NCI-H69 (cell line): ENCODE measurements around the gene ASPG.

ENCODE experiments used
- DNase-seq: peaks from one replicate; lab custom pipeline; 2025; lab: John Stamatoyannopoulos, UW

The ASPG gene

DNA sequence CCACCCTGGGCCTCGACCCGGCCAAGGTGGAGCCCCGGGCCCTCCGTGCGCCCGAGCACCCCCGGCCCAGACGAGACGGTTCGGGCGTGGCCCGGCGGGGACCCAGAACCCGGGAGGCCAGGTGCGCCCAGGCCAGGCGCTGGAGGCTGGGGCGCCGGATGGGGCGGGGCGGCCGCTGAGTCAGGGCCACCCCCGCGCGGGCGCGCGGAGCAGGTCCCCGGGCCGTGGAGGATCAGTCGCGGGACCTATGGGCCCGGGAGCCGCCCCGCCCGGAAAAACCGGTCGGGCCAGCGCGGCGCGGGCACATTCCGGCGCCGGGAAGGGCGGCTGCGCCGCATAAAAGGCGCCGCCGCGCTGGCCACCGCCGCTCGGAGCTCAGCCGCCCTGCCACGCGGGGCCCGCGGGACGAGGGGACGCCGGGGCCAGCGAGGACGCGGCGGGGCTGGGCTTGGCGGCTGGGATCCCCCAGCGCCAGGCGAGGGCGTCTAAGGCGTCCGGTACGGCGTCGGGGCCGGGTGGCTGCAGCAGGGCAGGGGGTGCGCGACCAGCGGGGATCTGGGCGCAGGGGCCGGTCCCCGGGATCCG lies 31.3 kb downstream of the ASPG start:
- DNase-seq: no peak

DNA sequence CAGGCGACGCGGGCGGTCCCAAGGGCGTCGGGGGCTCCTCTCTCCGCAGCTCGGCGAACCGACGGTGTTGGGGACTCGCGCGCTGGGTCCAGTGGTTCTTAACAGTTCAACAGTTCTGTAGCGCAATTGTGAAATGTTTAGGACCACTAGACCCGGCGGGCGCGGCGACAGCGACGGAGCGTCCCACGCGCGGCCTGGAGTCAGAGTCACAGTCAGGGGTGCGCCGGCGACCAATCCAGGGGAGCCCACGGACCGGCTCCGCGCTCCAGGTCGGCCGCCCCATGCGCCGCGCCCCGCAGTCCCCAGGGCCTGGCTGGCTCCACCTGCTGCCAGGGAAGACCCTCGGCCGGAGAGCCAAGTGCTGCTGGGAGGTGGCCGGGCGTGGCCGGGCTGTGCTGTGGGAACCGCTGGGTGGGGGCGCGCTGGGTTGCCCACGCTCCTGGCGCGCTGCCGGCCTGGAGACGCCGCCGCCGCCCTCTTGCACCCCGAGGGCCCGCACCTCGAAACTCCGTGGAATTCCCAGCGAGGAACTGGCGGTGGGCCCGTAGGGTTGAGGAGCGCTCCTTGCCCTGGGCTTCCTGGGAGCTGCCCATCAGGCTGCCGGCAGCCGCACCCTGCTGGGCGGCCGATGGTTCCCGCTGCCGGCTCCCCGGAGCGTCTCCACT lies 32.0 kb downstream of the ASPG start:
- DNase-seq: no peak

DNA sequence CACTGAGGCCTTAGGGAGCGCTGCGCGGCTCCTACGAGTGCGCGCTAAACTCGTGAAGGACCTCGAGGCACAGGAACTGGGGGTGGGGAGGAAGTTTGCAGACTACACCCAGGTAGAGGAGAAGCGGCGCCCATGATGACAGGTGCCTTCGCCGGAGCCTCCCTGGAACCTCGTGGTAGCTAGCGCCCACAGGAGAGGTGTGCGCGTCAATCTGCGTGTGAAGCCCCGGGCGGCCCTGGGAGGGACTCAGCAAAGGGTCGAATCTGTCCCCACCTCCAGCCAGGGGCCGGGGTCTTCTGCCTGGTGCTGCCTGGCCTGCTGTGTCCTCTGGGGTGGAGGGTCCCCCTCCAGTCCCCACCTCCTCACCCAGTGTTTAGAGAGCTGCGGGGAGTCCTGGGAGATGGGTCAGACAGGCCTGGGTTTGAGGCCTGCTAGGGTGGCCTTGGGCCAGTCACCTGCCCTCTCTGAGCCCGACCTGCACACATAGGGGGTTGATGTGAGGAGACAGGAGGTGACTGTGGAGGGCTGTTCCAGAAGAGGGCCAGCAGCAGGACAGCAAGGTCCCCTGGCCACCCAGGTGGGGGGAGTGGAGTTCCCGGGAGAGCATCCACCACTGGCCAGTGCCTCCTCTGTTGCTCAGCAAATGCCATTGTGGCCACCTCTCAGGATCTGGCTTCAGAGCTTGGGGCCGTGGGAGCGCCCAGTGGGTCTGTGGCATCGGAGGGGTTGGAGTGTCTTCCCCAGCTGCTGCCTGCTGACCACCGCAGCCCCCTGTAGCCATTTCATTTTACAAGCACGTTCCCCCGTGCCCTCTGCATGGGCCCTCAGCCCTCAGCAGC lies 32.7 kb downstream of the ASPG start:
- DNase-seq: no peak

DNA sequence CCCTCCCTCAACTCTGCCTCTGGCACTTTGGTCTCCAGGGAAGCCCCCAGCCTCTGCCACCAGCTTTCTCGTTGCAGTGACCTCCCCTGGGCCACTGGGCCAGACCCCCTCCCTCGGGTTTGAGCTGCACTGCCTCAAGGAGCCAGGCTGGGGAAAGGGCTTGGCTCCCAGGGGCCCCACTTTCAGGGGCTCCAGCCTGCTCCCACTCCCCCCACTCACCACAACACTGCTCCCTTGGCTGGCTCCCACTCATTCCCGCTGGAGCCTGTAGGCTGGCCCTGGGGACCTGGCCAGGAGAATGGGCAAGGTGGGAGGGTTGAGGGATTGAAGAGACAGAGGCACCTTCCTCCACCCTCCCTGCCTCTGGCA lies 33.6 kb downstream of the ASPG start:
- no peak for DNase-seq

DNA sequence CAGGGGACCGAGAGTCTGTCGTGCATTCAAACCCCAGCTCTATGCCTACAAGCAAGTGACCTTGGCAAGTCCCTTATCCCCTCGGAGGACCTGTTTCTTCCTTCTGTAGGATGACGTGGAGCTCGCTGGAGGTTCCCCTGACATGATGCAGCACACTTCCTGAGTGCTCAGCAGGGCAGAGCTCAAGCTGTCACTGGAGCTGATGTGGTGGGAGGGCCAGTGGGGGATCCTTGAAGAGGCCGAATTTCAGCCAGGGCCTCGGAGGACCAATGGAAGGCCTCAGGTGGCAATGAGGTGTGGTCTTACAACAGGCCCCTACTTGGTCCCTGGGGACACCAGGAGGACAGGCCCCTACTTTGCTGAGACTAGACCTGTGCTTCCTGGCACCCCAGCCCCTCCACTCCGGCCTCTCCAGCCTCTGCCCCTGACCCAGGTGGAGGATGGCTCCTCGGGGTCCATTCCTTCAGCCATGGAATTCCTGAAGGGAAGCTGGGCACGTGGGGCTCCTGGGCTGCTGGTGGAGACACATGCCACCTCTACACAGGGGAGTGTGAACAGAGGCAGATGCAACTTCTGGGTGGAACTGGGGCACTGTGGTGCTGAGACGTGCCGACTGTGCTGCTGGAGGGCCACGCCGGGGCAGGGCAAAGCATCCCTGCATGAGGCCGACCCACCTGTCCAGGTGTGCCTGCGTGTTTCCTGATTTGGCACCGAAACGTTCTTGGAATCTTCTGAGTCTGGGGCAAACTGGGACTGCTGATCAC lies 34.2 kb downstream of the ASPG start:
- DNase-seq: no peak

DNA sequence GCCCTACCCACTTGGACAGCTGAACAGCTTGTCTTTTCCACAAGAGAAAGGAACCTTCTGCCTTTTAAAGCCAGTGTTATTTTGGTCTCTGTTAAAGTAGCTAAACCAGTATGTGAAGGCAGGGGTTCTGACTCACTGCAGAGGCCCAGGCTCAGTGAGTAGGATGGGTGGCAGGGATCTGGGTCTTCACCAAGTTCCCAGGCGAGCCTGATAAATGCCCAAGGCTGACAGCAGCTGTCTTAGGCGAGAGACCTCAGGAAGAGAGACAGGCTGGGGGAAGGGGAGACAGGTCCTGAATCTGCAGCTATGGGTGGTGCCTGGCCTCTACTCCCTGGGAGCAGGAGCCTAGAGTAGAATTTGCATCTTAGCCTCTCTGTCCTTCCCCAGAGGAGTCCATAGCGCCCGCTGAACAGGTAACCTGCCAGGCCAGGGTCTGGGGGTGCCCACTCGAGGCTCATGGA lies 34.8 kb downstream of the ASPG start:
- DNase-seq: no peak

GRCh38 chr14:104121142-104121541 lies 35.6 kb downstream of the ASPG start:
- DNase-seq: no peak

- DNase-seq: no peak
Observed at GRCh38 chr14:104123879-104124278, 38.4 kb downstream of the ASPG start.

DNA sequence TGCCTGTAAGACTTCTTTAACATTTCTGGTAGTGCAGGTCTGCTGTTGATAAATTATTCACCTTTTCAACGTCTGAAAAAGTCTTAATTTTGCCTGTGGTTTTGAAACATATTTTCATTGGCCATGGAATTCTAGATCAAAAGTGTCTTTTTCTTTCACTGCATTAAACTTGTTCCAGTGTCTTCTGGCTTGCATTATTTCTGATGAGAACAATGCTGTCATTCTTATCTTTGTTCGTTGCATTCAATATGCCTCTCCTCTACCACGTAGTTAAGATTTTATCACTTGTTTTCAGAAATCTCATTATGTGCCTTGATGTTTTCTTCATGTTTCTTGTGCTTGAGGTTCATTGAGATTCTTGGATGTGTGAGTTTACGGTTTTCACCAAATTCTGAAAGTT lies 39.5 kb downstream of the ASPG start:
- no peak for DNase-seq

DNA sequence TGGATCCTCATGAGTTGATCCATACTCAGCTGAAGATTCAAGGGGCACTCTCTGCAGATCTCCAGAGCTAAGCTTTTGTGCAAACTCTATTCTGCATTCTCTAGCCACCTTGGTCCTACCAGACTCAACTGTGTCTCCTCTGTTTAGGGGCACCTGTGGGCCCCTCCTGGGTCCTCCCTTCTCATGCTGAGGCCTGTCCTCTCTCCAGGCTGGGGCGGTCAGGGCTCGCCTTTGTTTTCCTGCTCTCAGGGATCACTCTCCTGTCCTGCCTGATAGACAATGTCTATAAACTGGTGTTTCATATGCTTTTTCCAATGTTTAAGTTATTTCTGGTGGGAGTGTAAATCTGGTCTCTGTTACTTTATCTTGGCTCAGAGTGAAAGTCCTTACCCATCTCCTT lies 41.3 kb downstream of the ASPG start:
- no peak for DNase-seq

DNA sequence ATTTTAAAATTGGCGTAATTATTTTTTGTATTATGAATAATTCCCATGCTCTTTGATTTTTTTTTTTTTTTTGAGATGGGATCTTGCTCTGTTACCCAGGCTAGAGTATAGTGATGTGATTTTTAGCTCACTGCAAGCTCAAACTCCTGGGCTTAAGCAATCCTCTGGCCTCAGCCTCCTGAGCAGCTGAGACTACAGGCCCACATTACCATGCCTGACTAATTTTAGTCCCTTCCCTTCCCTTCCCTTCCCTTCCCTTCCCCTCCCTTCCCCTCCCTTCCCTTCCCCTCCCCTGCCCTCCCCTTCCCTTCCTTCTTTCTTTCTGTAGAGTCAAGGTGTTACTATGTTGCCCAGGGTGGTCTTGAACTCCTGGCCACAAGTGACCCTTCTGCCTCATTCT lies 43.5 kb downstream of the ASPG start:
- DNase-seq: no peak

DNA sequence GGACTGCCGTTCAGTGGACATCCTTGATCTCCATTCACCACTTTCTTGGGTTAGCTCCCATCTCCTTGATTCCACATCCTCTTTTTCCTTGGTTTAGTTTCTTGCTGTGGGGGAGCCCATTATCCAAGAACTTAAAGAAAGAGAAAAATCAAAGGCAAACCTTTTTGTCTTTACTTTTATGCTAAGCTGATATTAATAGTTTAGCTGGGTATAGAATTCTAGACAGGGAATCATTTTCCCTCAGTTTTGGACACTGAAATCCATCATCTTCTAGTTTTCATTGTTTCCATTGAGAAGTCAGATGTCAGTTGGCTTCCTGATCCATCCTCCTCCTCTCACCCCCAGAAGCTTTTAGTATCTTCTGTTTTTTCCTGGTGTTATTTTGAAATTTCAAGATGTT lies 44.1 kb downstream of the ASPG start:
- no peak for DNase-seq

GRCh38 chr14:104130974-104131651 lies 45.6 kb downstream of the ASPG start:
- peak; percentile 83 for DNase-seq

GRCh38 chr14:104131968-104132732 lies 46.6 kb downstream of the ASPG start:
- DNase-seq: no peak

DNA sequence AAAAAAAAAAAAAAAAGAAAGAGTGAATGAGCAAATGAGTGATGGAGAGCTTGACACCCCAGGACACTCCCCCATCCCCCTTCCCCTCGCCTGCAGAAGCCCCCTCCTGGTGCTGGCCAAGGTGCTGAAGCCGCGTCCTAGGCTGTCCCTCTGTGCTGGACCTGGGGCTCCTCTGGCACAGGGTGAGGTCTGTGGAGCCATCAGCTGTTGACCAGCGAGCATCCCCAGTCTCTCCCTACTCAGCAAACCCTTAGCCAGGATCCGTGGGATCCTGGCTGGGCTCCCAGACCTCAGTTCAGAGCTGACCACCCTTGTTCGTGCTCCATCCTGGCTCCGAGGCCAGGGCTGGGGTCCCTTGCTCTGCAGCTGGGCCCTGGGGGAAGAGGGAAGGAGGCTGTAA lies 47.5 kb downstream of the ASPG start:
- DNase-seq: no peak

GRCh38 chr14:104133496-104133895 lies 48.0 kb downstream of the ASPG start:
- no peak for DNase-seq

DNA sequence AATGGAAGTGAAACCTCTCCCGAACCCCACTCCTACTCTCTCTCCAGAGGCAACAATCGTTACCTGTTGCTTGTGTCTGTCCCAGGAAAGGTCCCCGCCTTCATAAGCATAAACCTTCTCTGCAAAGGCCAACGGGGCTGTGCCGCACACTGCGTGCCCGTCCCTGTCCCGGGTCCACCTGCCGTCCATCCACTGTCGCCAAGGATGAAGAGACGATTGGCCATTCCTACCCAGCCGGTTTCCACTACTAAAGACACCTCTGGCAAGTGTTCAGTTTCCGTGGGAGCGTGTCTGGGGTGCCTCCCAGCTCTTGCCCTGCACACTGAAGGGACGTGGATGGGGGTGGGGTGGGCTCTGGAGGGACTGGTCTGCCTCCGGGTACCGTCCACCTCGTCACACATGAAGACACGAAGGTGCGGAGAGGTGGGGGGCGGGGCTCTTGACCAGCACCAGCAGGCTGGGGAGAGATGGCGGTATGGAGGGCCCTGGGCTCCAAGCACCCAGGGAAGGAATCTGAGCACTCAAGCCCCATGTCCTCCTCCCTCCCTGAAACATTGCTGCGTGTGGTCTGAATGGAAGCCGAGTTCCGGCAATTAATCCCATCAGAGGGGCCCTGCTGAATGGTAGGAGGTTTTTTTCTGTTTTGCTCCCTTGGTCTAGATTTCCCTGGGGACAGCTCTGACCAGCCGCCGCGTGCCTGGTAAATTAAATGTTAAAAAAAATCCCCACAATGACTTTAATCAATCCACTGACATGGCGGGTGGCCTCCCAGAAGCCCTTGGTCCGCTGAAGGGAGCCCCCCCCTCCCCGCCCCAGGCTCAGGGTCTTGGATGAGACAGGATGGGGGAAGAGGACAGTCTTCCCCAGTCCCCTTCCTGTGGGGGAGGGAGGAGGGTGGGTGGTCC lies 48.8 kb downstream of the ASPG start:
- no peak for DNase-seq

GRCh38 chr14:104135121-104135903 lies 49.8 kb downstream of the ASPG start:
- peak; percentile 62 for DNase-seq

GRCh38 chr14:104135904-104136471 lies 50.5 kb downstream of the ASPG start:
- DNase-seq: peak; percentile 70
